AG04450 (cell line): ENCODE measurements around the gene THUMPD1. TPM values are rescaled to one million over a fixed set of nuclear protein-coding genes. Genes with fewer than 3 reads are reported as not detected.
"Not testable (repeated sequence)": the region's sequence is repeated elsewhere in the genome, so short reads cannot be mapped to it uniquely, and the experiment has no call there.

Experiments used
- CTCF ChIA-PET: fragments of 300-600, 350-600 bp; formaldehyde crosslinking; extraction: SDS; loops from one replicate; lab custom pipeline; 2022; ENCODE audit warnings: antibody characterized with exemption, inconsistent platforms; lab: Charles Lee
- POLR2A ChIA-PET: fragments of 350-600 bp; formaldehyde crosslinking; extraction: SDS; loops from one replicate; lab custom pipeline; 2021; ENCODE audit warnings: antibody characterized with exemption, inconsistent platforms; lab: Yijun Ruan, JAX
- DNase-seq: peaks from one replicate; pipeline ENCODE4 v3.0.0-alpha.2; 2011; ENCODE audit warnings: low read depth, low spot score
- H3K27ac ChIP-seq: one replicate; pipeline ENCODE4 v1.5.1; 2012; ENCODE audit warnings: low read depth, low read length, control low read depth
- H3K27me3 ChIP-seq: one replicate; pipeline ENCODE4 v1.6.0; 2012; ENCODE audit warnings: low read length; ENCODE audit not compliant: control insufficient read depth, insufficient read depth
- H3K4me3 ChIP-seq: 2 replicates; pipeline ENCODE4 v1.5.1; 2011; ENCODE audit warnings: mild to moderate bottlenecking, low read depth, low read length, control low read depth
- H3K9me3 ChIP-seq: 2 replicates; pipeline ENCODE4 v1.5.1; 2012; ENCODE audit warnings: low read length; ENCODE audit not compliant: control insufficient read depth, insufficient read depth
- CTCF ChIP-seq: IDR thresholded peaks from 2 replicates; pipeline ENCODE4 v1.5.1; 2011; ENCODE audit warnings: low read depth, low read length, control low read depth, inconsistent platforms
- polyA plus RNA-seq: library from polyadenylated mRNA; depleted of rRNA; stranded (reverse); fragments of >200 nt; gene quantifications from 2 replicates; pipeline ENCODE4 v1.2.3, GENCODE V29; 2011

The THUMPD1 gene
- polyA plus RNA-seq, 1 experiment, result 26.8 TPM

- CTCF ChIA-PET, result no interaction called here
- Histone ChIP-seq H3K9me3 (no peaks in the 10 kb centered on the region), H3K27me3 (peaks cover 2% of the 10 kb centered on the region), H3K4me3 (no peak overlapping the region), H3K27ac (no peak overlapping the region)
- POLR2A ChIA-PET, result no interaction called here
- DNase-seq, result no peak
- TF ChIP-seq CTCF, result no peak
Observed at GRCh38 chr16:20729141-20729540, 12.5 kb downstream of the THUMPD1 start.

GRCh38 chr16:20727181-20727580 is 14.4 kb downstream of the THUMPD1 start:
- Histone ChIP-seq H3K4me3 (no peak overlapping the region), H3K27ac (no peak overlapping the region), H3K27me3 (peaks cover 2% of the 10 kb centered on the region), H3K9me3 (no peaks in the 10 kb centered on the region)
- CTCF ChIA-PET, result no interaction called here
- TF ChIP-seq CTCF, result no peak
- no peak for DNase-seq
- POLR2A ChIA-PET, result no interaction called here

- ChIA-PET CTCF (no interaction called here), POLR2A (no interaction called here)
- Histone ChIP-seq H3K27ac (no peak overlapping the region), H3K27me3 (peaks cover 2% of the 10 kb centered on the region), H3K9me3 (no peaks in the 10 kb centered on the region), H3K4me3 (no peak overlapping the region)
- DNase-seq, result no peak
- TF ChIP-seq CTCF, result no peak
Observed at GRCh38 chr16:20726661-20727060, 15.0 kb downstream of the THUMPD1 start.

- POLR2A ChIA-PET, result no interaction called here
- no peak for TF ChIP-seq CTCF
- no peaks in the 10 kb centered on the region for H3K9me3 ChIP-seq
- H3K4me3 ChIP-seq, result no peak overlapping the region
- H3K27me3 ChIP-seq, result no peaks in the 10 kb centered on the region
- H3K27ac ChIP-seq, result no peak overlapping the region
- DNase-seq, result no peak
- CTCF ChIA-PET, result no interaction called here
Observed at GRCh38 chr16:20720251-20720650, 21.4 kb downstream of the THUMPD1 start.

GRCh38 chr16:20717718-20718117 is 23.9 kb downstream of the THUMPD1 start:
- CTCF ChIA-PET, H3K9me3 ChIP-seq, H3K4me3 ChIP-seq, DNase-seq, H3K27ac ChIP-seq, POLR2A ChIA-PET, H3K27me3 ChIP-seq: not testable (repeated sequence)
